Calu3 (cell line): ENCODE measurements around the gene THAP4. TPM values are rescaled to one million over a fixed set of nuclear protein-coding genes. Genes with fewer than 3 reads are reported as not detected.

Source experiments
- BruUV-seq: library from RNA; stranded (reverse); fragments of 400-500 nt; replicated peaks from 2 replicates; lab custom pipeline; 2021; lab: Mats Ljungman, UMichigan
- CTCF ChIA-PET: fragments of 300-600 bp; sonication (Branson Sonifier 250); formaldehyde crosslinking; loops from one replicate; lab custom pipeline; 2022; ENCODE audit warnings: antibody characterized with exemption; lab: Charles Lee
- DNase-seq: peaks from one replicate; pipeline ENCODE4 v3.0.0; 2022
- H3K27ac Mint-ChIP-seq: one replicate; pipeline ENCODE4 v1.8.0; 2022; ENCODE audit warnings: mixed read lengths; ENCODE audit not compliant: unreplicated experiment
- H3K27me3 Mint-ChIP-seq: one replicate; pipeline ENCODE4 v1.8.0; 2022; ENCODE audit warnings: mixed read lengths; ENCODE audit not compliant: unreplicated experiment
- H3K36me3 Mint-ChIP-seq: one replicate; pipeline ENCODE4 v1.8.0; 2022; ENCODE audit warnings: mild to moderate bottlenecking, moderate library complexity, mixed read lengths; ENCODE audit not compliant: insufficient read depth, unreplicated experiment
- H3K4me1 Mint-ChIP-seq: one replicate; pipeline ENCODE4 v1.8.0; 2022; ENCODE audit warnings: mild to moderate bottlenecking, low read depth, mixed read lengths; ENCODE audit not compliant: unreplicated experiment
- H3K4me3 Mint-ChIP-seq: one replicate; pipeline ENCODE4 v1.8.0; 2022; ENCODE audit warnings: mild to moderate bottlenecking, low read depth, moderate library complexity, mixed read lengths; ENCODE audit not compliant: unreplicated experiment
- H3K9me3 Mint-ChIP-seq: one replicate; pipeline ENCODE4 v1.8.0; 2022; ENCODE audit warnings: low read depth, mixed read lengths; ENCODE audit not compliant: unreplicated experiment
- CTCF ChIP-seq: fragments of 200-600 bp; IDR thresholded peaks from one replicate; pipeline ENCODE4 v1.8.0; 2022; ENCODE audit warnings: antibody characterized with exemption; ENCODE audit not compliant: unreplicated experiment
- intact Hi-C: fragments of 100-400 bp; cut with micrococcal nuclease; formaldehyde crosslinking; loops from one replicate; pipeline ENCODE4 v1.10.0; 2022; ENCODE audit not compliant: unreplicated experiment
- total RNA-seq: library from RNA; stranded (reverse); gene quantifications from 2 replicates; pipeline ENCODE4 v1.2.3, GENCODE V29; 2022

The THAP4 gene
- total RNA-seq, 1 experiment from 2014 or later, result 57.5 TPM

DNA sequence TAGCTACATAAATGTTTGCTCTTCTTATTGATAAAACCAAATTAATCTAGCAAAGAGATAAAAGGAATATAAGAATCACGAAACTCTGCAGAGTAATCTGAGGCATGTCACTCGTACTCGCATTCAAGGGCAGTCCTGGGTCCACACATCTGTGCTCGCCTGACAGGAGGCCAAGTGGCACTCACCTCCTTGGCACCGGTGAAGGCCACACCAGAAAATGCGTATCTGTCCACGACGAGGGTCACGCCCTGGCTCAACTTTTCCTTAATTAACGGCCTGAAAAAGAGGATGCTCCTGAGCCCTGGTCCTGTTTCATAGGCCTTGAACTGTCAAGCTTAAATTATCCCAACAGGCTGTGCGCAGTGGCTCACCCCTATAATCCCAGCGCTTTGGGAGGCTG, 43.1 kb upstream of the THAP4 start:
- Mint-ChIP-seq H3K4me3 (no peak overlapping the region), H3K27ac (no peak overlapping the region), H3K36me3 (peaks cover 86% of the 10 kb centered on the region), H3K4me1 (peaks cover 8% of the 10 kb centered on the region), H3K9me3 (no peaks in the 10 kb centered on the region), H3K27me3 (no peaks in the 10 kb centered on the region)
- DNase-seq, result no peak
- intact Hi-C loops, result no loop called here
- no TSS peak for BruUV-seq
- TF ChIP-seq CTCF, result no peak
- CTCF ChIA-PET, result interaction anchor here (0.7 kb wide), 1 partner anchor 40 kb away, joined by 4 read pairs; no protein-coding TSS in a partner anchor

GRCh38 chr2:241678784-241679540, 42.0 kb upstream of the THAP4 start:
- H3K4me1 Mint-ChIP-seq, result peaks cover 8% of the 10 kb centered on the region
- BruUV-seq, result no TSS peak
- CTCF ChIA-PET, result interaction anchor here (0.6 kb wide), 1 partner anchor 776 kb away, joined by 3 read pairs; no protein-coding TSS in a partner anchor
- no peak overlapping the region for H3K4me3 Mint-ChIP-seq
- no peak for DNase-seq
- intact Hi-C loops, result no loop called here
- H3K27me3 Mint-ChIP-seq, result no peaks in the 10 kb centered on the region
- H3K9me3 Mint-ChIP-seq, result no peaks in the 10 kb centered on the region
- peaks cover 81% of the 10 kb centered on the region for H3K36me3 Mint-ChIP-seq
- TF ChIP-seq CTCF, result no peak
- H3K27ac Mint-ChIP-seq, result no peak overlapping the region

DNA sequence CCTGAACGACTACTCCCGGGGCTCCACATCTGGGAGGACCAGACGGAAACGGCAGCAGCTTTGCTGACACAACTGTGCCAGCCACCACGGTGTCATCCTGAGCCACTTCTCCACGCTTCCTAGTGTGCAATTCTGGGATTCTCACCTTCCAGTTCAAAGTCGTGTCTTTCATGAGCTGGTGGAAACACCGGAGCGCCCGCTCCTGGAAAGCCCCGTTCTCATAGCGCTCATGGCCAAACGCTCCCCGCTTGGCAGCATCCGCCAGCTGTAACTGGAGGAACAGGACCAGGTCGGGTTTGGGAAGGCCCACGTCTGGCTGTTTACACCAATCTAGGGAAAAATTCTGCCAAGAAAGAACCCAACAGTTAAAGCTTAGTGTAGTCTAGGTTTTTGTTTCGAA, 41.3 kb upstream of the THAP4 start:
- Mint-ChIP-seq H3K4me1 (peaks cover 8% of the 10 kb centered on the region), H3K27ac (no peak overlapping the region), H3K36me3 (peaks cover 81% of the 10 kb centered on the region), H3K27me3 (no peaks in the 10 kb centered on the region), H3K4me3 (no peak overlapping the region), H3K9me3 (no peaks in the 10 kb centered on the region)
- TF ChIP-seq CTCF, result no peak
- intact Hi-C loops, result no loop called here
- CTCF ChIA-PET, result no interaction called here
- DNase-seq, result no peak
- no TSS peak for BruUV-seq

GRCh38 chr2:241677392-241677791, 40.4 kb upstream of the THAP4 start:
- H3K36me3 Mint-ChIP-seq, result peaks cover 82% of the 10 kb centered on the region
- no peaks in the 10 kb centered on the region for H3K9me3 Mint-ChIP-seq
- intact Hi-C loops, result no loop called here
- no TSS peak for BruUV-seq
- no peak overlapping the region for H3K4me3 Mint-ChIP-seq
- TF ChIP-seq CTCF, result no peak
- H3K27me3 Mint-ChIP-seq, result no peaks in the 10 kb centered on the region
- DNase-seq, result no peak
- H3K4me1 Mint-ChIP-seq, result peaks cover 8% of the 10 kb centered on the region
- CTCF ChIA-PET, result no interaction called here
- H3K27ac Mint-ChIP-seq, result no peak overlapping the region
